NCI-H1436 (cell line): Measurements from ENCODE around the gene TNIP1.

Experiments
- DNase-seq: peaks from one replicate; lab custom pipeline; 2025; lab: John Stamatoyannopoulos, UW

The TNIP1 gene

DNA sequence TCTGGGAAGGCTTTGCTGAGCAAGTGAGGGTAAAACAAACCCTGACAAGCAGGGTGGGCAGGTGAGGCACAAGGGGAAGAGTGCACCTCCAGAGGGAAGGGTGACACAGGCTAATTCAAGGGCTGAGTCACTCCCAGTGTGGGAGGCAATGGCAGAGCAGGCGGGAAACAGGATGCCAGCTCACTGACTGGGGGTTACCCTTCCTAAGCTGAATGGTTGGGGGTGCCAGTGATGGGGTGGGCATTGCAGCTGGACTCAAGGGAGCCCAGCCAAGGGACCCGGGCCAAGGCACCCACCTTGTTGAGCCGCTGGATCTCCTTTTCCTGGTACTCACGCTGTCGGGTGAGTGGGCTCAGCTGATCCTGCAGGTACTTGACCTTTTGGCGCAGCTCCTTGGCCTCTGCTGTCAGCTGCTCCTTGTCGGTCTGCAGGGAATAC lies 42.0 kb downstream of the TNIP1 start:
- no peak for DNase-seq

DNA sequence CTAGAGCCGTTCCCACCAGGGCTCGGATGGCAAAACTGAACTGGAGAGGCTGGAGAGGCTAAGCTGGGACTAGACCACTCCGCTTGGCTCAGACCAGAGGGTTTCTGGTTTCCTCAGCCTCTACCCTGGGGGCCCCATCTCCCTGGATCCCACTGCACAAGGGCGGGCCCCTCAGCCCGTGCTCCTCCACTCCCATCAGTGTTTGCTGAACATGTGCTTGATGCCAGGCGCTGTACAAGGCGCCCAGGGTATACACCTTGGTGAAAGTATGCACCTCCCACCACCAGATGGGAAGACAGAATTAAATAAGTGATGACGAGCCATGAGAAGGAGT lies 42.5 kb downstream of the TNIP1 start:
- DNase-seq: no peak

DNA sequence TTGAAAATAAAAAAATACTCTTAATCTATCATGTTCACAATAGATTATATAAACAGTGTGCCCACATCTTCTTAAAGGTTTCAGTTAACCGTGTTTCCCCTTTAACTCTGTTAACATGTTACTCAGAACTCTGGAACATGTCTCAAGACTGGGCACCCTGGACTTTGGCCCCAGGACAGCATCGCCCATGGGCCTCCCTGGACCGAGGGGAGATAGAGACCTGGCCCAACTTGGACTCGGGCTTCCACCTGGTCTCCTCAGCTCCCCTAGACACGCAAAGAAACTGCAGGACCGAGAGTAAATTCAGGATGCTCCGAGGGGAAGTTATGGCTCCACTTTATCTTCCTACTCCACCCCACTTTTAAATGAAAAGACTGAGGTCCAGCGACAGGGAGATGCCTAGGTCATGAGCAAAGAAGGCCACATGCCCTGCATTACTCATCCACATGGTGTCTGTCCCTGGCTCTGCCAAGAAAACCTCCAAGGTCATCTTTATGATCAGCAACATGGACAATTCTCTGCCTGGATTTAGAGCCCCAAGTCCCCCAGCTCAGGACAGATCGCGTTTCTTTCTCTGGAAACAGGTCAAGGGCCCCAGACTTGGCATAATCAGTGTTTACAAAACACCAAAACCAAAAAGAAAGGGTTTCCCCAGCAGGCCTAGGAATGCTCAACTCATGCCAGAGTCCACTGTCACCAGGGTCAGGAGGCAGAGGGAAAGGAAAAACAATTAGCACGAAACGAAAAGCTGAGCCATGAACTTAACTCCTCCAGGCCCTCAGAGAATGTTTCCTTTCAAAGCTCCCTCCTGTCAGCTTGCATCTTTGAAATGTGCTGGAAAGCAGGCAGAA lies 43.0 kb downstream of the TNIP1 start:
- no peak for DNase-seq

DNA sequence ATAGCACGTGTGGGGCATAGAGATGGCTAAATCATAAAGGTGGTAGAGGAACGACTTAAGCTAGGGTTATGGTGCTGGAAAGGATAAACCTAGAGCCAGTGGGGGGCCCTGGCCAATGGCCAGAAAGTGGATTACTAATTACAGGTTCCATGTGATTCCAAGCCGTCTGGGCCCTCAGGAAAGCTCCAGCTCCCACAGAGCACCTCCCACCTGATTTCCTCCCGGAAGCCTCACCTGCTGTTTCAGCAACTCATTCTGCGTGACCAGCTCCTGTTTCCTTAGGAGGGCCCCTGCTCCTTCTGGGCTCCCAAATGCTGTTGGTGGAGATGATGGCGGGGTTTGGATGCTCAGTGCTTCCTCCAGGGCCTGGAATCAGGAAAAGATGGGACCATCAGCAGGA lies 44.3 kb downstream of the TNIP1 start:
- no peak for DNase-seq

DNA sequence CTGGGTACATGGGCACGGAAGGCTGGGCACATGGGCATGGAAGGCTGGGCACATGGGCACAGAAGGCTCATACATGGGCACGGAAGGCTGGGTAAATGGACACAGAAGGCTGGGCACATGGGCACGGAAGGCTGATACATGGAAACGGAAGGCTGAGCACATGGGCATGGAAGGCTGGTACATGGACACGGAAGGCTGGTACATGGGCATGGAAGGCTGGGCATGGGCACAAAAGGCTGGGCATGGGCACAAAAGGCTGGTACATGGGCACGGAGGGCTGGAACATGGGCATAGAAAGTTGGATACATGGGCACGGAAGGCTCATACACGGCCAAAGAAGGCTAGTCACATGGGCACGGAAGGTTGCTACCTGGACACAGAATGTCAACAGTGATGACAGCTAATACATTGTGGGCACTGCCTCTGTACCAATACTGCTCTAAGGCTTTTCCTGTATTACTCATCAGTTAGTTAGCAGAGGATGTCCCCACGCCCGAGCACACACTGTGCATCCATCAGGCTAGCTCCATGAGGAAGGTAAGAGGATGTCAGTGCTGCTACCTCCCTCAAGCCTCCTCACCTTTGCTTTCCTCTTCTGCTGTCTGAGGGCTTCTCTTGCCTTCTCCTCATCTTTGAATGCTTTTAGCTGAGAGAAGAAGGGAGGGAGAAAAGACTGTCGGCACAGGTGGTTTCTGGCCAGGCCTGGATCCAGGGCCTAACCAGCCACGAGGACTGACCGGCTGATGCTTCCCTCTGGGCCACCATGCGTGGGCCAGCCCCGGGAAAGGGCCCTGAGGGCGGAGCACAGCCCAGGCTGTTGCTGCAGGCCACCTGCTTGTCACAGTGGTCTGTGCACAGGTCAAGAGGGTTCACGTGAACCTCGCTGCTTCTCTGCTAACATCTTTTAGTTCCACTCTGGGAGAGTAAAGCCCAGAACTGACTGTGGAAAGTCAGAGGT lies 46.1 kb downstream of the TNIP1 start:
- DNase-seq: no peak

DNA sequence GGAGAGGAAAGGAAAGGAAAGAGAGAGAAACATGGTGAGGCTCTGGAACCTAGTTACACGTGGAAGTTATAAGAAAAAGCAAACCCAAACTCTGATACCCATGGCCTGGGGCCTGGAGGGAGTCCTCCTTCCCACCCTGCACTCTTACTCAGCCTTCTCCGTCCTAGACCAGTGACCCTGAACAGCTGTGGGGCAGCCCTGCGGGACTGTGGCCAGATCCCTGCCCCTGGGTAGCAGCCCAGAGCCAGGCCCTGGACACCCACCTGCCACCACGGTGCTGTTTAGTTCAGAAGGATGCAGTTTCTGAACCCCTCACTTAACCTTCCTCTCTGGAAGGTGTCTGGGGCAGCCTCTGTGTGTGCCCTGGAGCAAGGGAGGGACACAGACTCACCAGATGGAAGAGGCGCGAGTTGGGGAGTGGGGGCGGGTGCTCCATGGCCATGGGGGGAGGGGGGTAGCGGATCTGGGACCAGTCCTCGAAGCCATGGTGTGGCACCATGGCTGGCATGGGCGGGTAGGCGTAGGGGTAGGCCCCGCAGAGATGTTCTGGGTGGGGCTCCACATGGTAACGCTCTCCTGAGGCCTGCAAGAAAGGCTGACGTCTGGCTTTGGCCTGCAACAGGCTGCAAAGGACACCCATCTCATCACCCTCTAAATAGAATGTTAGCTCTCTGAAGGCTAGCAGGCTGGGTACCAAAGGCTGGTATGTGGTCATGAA lies 47.5 kb downstream of the TNIP1 start:
- DNase-seq: no peak

DNA sequence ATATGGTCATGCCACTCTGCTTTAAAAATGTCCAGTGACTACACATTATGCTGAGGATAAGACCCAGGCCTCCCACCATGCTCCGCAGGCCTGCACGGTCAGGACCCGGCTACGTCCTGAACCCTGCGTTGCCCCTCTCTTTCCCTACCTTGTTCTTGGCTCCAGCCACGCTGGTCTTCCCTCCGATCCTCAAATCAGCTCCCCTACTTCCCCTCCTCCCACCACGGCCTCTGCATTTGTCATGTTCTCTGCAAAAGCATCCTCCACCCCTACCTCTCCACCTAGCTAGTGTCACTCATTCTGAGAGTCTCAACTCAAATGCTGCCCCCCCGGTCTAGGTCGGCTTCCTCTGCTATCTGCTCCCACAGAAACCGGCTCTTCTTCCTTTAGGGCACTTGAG lies 49.3 kb downstream of the TNIP1 start:
- no peak for DNase-seq

DNA sequence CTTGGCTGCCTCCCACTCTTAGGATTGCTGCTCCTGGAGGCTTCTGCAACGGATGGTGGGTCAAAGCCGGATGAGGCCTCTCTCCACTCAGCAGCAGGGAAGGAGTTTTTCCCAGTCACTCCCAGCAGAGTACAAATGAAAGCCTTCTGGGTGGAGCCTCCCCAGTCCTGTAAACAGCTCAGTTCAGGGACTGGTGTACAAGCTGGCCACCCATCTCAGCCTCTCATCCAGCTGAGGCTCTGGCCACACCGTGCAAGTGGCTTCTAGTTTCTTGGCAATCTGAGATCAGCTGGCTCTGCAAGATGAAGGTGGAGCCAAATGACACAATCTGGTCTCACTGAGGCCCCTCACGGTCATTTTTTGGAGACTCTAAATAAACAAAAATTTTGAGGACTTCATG lies 50.5 kb downstream of the TNIP1 start:
- no peak for DNase-seq

DNA sequence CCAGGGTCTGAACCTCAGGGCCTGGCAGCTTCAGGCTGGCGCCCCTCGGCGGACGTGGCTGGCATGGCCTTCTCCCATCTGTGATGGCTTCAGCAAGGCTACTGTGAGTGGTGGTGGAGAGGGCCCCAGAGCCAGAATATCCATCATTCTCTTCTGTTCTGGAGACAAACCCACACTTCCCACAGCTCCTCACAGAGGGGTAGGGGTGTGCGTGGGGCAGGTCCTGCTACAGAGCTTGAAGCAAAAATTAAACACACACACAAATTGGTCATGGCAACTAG lies 50.8 kb downstream of the TNIP1 start:
- no peak for DNase-seq

DNA sequence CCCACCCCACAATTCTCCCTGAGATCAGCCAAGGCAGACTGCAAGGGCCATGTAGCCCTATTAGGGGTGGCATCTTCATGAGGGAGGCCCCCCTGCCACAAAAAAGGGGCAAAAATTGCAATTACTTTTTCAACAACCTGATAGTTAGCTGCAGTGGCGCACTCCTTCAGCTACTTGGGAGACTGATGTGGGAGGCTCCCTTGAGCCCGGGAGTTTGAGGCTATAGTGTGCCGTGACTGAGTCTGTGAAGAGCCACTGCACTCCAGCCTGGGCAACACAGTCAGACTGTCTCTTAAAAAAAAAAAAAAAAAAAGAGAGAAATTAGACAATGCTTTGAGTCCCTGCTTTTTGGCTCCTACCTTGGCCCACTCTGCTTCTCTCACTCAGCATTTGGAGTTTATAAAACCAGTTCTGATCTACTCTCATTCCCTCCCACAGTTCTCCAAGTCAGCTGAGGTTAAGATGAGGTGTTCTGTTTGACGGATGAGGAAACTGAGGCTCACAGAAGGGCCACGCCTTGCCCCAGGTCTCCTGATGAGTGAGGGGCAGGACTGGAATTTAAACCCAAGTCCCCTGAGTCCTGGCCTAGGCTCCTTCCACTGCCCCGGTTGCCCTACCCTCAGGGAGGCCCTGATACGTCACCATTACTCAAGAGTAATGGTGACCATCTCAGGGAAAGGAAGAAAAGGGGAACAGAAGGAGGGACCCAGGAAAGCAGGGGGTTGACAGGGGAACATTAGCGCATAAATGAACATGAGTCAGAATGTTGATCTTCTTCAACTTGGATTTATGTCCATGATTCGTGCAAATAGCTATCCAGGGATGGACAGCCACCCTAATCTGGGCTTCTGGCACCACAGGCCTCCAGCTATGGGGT lies 51.4 kb downstream of the TNIP1 start:
- DNase-seq: no peak

DNA sequence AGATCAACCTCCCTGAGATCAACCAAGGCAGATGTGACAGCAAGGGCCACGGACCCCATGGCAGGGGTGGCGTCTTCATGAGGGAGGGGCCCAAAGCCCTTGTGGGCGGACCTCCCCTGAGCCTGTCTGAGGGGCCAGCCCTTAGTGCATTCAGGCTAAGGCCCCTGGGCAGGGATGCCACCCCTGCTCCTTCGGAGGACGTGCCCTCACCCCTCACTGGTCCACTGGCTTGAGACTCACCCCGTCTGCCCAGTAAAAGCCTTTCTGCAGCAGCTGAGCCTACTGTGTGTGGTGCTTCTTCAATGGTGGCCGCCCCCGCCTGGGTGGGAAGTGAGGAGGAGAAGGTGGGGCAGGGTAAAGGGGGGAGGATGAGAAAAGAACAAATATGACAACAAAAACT lies 52.1 kb downstream of the TNIP1 start:
- DNase-seq: no peak

DNA sequence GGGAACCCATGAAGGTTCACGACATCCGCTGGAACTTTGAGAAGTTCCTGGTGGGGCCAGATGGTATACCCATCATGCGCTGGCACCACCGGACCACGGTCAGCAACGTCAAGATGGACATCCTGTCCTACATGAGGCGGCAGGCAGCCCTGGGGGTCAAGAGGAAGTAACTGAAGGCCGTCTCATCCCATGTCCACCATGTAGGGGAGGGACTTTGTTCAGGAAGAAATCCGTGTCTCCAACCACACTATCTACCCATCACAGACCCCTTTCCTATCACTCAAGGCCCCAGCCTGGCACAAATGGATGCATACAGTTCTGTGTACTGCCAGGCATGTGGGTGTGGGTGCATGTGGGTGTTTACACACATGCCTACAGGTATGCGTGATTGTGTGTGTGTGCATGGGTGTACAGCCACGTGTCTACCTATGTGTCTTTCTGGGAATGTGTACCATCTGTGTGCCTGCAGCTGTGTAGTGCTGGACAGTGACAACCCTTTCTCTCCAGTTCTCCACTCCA lies 52.8 kb downstream of the TNIP1 start:
- no peak for DNase-seq

DNA sequence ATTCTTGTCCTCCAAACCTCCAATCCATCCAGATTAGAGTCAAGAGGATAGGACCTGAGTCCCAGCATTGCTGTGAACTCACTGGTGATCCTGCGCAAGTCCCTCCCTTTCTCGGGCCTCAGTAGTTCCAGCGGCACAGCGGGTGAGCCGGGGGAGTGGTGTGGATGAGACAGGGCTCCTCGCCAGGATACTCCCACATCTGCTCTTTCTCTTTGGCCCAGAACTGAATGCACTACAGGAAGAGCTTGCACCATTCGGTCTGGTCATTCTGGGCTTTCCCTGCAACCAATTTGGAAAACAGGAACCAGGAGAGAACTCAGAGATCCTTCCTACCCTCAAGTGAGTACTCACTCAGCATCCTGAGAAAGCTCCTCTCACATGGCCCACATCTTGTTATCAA lies 54.2 kb downstream of the TNIP1 start:
- no peak for DNase-seq

DNA sequence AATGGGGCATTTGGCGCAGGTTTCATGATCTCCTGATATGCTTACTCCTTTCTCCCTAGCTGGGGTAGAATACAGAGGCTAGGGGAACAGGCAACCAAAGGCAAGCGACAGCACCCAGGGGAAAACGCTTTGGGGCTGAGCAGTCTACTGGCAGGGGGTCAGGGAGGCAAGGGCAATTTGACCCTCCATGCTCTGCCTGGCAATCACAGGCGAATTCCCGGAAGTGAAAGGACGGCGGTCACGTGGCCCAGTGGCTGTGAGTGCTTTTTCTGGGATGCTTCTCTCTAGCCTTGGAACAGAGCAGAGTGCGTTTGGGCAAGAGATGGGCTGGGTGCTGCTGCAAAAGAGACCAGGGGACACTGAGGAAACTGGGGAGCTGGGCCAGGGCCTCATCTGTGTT lies 54.7 kb downstream of the TNIP1 start:
- no peak for DNase-seq

DNA sequence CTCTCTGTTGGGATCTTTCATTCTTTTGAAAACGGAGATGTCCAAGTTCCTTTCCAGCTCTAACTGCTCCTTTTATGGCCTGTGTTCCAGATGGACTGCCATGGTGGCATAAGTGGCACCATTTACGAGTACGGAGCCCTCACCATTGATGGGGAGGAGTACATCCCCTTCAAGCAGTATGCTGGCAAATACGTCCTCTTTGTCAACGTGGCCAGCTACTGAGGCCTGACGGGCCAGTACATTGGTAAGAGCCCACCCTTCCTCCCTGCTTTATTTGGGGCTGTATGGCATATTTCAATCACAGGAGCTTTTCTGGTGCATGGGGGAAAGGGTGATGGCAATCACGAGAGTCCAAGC lies 55.6 kb downstream of the TNIP1 start:
- no peak for DNase-seq

DNA sequence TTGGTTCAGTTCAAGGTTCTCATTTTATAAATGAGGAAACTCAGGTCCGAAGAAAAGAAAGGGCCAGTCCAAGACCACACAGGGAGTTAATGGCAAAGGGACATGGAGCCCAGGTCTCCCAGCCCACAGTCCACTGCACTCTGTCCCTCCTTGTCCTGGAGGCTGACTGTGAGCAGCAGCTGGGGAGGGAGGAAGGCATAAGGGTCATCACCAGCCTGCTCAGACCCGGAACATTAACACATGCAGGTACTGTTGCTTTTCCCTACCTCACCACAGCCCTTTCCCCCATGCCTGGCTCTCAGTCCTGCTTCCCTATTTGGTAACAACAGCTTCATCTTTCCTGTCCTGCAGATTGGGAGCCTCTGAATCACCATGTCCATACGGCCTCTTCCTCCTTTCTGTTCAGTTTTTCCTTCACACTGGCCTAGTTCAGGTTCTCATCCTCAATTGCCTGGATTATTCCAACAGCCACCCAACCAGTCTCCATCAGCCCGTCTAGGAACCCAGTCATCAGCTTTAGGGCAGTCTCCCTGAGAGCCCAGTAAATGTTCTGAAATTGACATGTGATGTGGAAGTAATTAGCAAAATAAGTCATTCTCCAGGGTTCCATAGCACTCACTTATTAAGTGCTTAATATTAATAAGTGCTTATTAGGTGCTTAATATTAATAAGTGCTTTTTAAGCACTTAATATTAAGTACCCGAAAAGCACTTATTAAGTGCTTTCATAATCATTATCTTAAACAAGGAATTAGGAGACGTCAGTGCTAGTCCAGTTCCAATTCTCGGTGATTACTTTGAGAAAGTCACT lies 56.2 kb downstream of the TNIP1 start:
- DNase-seq: no peak

DNA sequence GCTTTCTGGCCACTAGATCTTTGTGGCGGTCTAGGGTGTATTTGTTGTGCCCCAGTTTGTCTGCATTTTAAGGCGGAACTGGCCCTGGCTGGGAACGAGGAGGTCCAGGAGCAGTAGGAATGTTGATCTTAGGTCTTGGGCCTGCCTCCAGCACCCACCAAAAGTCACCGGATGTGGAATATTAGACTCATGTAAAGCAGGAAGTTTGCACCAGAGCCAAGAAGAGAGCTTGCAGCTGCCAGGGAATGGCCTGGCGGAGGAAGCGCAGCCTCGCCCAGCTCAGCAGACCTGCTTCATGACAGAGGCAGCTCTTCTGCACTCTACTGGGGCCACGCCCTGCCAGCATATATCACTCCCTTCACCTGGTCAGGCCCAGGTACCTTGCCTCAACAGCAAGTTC lies 57.2 kb downstream of the TNIP1 start:
- no peak for DNase-seq

DNA sequence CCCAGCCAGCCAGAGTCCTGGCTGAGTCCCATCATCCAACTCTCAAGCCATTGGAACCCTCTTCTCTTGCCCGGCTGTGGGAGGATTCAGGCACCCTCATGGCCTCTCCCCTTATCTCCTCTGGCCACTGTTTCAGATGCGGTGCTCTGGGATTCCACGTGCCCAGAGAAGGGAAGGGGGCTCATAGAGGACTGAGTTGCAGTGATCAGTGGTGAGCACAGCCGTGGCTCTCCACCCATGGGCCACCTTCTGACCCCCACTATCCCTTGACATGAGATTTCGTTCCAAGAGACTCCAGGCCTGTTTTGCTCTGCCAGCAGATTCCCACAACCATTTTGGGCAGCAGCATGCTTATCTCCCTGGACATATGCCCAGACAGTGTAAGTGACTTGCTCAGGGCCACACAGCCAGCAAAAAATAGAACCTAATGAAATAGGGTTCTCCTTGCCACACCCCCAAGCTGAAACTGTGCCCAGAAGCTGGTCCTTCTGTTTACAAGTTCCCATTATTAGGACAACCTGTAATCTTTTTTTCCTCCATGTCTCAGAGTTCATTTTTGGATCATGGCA lies 57.7 kb downstream of the TNIP1 start:
- no peak for DNase-seq

DNA sequence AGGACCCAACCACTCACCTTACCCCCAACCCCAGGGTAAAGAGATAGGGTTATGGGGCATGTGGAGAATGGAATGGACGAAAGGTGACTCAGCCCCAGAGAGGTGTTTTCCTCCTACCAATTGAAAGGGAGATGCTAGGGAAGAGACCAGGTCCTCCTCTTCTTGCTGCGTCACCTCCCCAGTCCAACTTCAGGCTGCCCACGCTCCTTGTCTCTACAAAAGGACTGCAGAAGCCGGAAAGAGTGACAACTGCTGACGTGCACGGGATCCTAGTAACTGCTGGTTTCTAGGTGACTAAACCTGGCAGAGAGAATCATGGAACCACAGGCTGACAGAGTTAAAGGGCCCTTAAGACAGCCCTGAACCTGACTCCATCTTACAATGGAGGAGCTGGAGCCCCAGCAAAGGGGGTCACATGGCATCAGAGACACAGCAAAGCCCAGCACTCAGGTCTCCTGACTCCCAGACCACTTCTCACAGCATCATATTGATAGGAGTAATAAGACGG lies 58.3 kb downstream of the TNIP1 start:
- DNase-seq: no peak

DNA sequence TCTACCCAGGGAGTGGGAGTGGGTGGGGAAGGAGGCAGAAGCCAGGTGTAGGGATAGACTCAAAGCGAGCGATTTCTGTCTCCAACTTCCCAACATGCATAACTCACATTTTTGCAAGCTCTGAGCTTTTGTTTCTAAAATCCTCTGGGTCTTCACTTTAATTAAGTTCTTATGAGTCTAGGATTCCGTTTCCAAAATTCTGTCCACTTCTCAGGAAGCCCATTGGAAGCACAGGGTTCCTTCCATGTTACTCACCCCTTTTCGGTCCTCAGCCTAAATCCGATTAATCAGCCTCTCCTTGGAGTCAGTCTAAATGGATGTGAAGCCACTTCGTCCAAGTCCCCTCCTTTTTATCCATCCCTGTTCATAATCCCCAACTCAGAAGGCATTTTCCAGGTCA lies 59.1 kb downstream of the TNIP1 start:
- DNase-seq: no peak
